Heart left ventricle (tissue), 13 donors: ENCODE data around the gene PTOV1.

Experiments
- POLR2A ChIP-seq, 2 donors: fragments of 450-650 bp; IDR thresholded peaks; one replicate each; pipeline ENCODE4 v1.6.1; 2017; ENCODE audit warnings: antibody characterized with exemption in 2 of 2, mild to moderate bottlenecking in 2 of 2, moderate library complexity in 2 of 2
- TF ChIP-seq, protein P1 (sequence below), 12 donors: fragments of 200-600 bp; sonication (generic) in 4 of 12; IDR thresholded peaks; one replicate each; pipeline versions ENCODE4 v1.5.0 to v1.8.0; 2018 to 2022; ENCODE audit warnings: antibody characterized with exemption in 12 of 12, mild to moderate bottlenecking in 5 of 12
- donor health status: ischemic (EF 13 %, LVEDD 7.1; RV severe dilation, severe dysfunction).
- donor health status: DM: no; HTN: yes; CAD: no.
- donor health status: DM: no; HTN: no; CAD: no.
- donor health status: ischemic (EF 25% LVEDD 6.9; RV normal size, moderate dysfunction).
- donor health status: ischemic (EF 25% LVEDD 5.7; RV mildly dilated, moderate dysfunction).
- donor health status: ischemic (EF 35%, LVEDD 5.7; RV mildly dilated, moderate dysfunction).
- donor health status: nonischemic (EF 11% LVEDD 7.7; RV severe dilation, severe dysfunction).
- donor health status: DM: yes; HTN: yes; CAD: no.
- donor health status: PGD.
- donor health status: ischemic (EF 29% LVEDD 5.4; RV normal size, mild dysfunction).
- donor health status: nonischemic (EF 23%, LVEDD 6.1; RV moderate dilation, normal function).

DNA sequence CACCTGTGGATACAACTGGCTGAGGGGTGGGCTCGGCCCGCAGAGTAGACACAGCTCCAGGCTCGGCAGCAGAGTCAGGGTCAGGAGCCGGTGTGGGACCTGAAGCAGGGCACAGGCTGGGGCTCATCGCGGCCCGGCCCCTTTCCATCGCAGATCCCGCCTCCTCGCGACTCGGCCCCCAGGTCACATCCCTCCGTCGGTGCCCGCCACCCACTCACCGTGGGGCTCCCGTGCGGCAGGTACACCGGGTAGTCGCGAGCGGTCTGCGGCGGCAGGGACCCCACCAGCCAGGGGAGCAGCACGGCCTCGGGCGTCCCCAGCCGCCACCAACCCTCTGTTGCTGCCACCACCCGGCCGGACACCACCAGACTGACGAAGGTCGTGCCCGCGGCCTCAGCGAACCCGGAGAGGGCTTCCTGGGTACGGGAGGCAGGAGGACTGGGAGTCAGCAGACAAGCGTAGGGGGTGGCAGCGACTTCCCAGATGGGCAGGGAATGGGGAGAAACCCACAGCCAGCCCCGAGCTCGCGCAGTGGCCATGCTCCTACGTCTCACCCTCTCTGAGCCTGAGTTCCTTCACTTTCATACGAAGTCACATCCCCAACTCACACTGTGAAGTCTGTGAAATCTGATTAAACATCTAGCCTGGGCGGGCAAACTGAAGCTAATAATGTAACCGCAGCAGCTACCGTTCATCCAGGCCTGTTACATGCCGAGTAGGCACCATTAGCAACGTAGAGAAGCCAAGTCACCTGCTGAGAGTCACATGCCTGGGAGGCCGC lies 41.6 kb upstream of the PTOV1 start:
- no peak for TF ChIP-seq POLR2A (IDR thresholded peaks at IDR 0.05)
- TF ChIP-seq, protein P1, sequence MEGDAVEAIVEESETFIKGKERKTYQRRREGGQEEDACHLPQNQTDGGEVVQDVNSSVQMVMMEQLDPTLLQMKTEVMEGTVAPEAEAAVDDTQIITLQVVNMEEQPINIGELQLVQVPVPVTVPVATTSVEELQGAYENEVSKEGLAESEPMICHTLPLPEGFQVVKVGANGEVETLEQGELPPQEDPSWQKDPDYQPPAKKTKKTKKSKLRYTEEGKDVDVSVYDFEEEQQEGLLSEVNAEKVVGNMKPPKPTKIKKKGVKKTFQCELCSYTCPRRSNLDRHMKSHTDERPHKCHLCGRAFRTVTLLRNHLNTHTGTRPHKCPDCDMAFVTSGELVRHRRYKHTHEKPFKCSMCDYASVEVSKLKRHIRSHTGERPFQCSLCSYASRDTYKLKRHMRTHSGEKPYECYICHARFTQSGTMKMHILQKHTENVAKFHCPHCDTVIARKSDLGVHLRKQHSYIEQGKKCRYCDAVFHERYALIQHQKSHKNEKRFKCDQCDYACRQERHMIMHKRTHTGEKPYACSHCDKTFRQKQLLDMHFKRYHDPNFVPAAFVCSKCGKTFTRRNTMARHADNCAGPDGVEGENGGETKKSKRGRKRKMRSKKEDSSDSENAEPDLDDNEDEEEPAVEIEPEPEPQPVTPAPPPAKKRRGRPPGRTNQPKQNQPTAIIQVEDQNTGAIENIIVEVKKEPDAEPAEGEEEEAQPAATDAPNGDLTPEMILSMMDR (IDR thresholded peaks at IDR 0.05) = peak in 6 of 12 donors; percentile 11 to 54 (median 34)
